Astrocyte (in vitro differentiated cells and primary cell): Measurements from ENCODE around the gene PTPRK. TPM values are rescaled to one million over a fixed set of nuclear protein-coding genes. Genes with fewer than 3 reads are reported as not detected.

ENCODE experiments used
- DNase-seq: peaks from one replicate; pipeline ENCODE4 v3.0.0-alpha.2; 2010; ENCODE audit warnings: low read depth
- FAIRE-seq: peaks from 2 replicates; lab custom pipeline; 2011; peaks lifted over from hg19 to GRCh38; lab: Jason Lieb, UNC
- H2AFZ ChIP-seq: 2 replicates; pipeline ENCODE4 v1.6.0; 2012; ENCODE audit warnings: low read depth, low read length, inconsistent platforms
- H3K27ac ChIP-seq: 2 replicates; pipeline ENCODE4 v1.5.1; 2011; ENCODE audit warnings: low read depth, low read length, inconsistent platforms
- H3K27me3 ChIP-seq: 2 replicates; pipeline ENCODE4 v1.6.0; 2011; ENCODE audit warnings: low read length, inconsistent platforms; ENCODE audit not compliant: insufficient read depth
- H3K36me3 ChIP-seq: 2 replicates; pipeline ENCODE4 v1.5.1; 2011; ENCODE audit warnings: low read length, inconsistent platforms; ENCODE audit not compliant: insufficient read depth
- H3K4me1 ChIP-seq: 2 replicates; pipeline ENCODE4 v1.5.1; 2011; ENCODE audit warnings: low read length, inconsistent platforms; ENCODE audit not compliant: insufficient read depth
- H3K4me2 ChIP-seq: 2 replicates; pipeline ENCODE4 v1.6.0; 2012; ENCODE audit warnings: low read length, inconsistent platforms
- H3K4me3 ChIP-seq: 2 replicates; pipeline ENCODE4 v1.5.1; 2011; ENCODE audit warnings: low read depth, mild to moderate bottlenecking, low read length, inconsistent platforms; ENCODE audit not compliant: insufficient read depth
- H3K79me2 ChIP-seq: 2 replicates; pipeline ENCODE4 v1.6.0; 2012; ENCODE audit warnings: mild to moderate bottlenecking, low read length, inconsistent platforms; ENCODE audit not compliant: insufficient read depth
- H3K9ac ChIP-seq: 2 replicates; pipeline ENCODE4 v1.6.0; 2012; ENCODE audit warnings: mild to moderate bottlenecking, low read length, inconsistent platforms
- H3K9me3 ChIP-seq: 2 replicates; pipeline ENCODE4 v1.5.1; 2012; ENCODE audit warnings: low read depth, mild to moderate bottlenecking, low read length, inconsistent platforms; ENCODE audit not compliant: insufficient read depth
- H4K20me1 ChIP-seq: 2 replicates; pipeline ENCODE4 v1.6.0; 2012; ENCODE audit warnings: low read length, inconsistent platforms; ENCODE audit not compliant: insufficient read depth
- H3K27ac Mint-ChIP-seq: one replicate; pipeline ENCODE4 v1.8.0; 2021; ENCODE audit warnings: mild to moderate bottlenecking, mixed read lengths; ENCODE audit not compliant: unreplicated experiment
- H3K27me3 Mint-ChIP-seq: one replicate; pipeline ENCODE4 v1.8.0; 2021; ENCODE audit warnings: low read depth, mixed read lengths; ENCODE audit not compliant: unreplicated experiment
- H3K36me3 Mint-ChIP-seq: one replicate; pipeline ENCODE4 v1.8.0; 2021; ENCODE audit warnings: low read depth, mixed read lengths; ENCODE audit not compliant: unreplicated experiment
- H3K4me1 Mint-ChIP-seq: one replicate; pipeline ENCODE4 v1.8.0; 2021; ENCODE audit warnings: low read depth, mixed read lengths; ENCODE audit not compliant: unreplicated experiment
- H3K4me3 Mint-ChIP-seq: one replicate; pipeline ENCODE4 v1.8.0; 2021; ENCODE audit warnings: mild to moderate bottlenecking, moderate library complexity, mixed read lengths; ENCODE audit not compliant: unreplicated experiment
- H3K9me3 Mint-ChIP-seq: one replicate; pipeline ENCODE4 v1.8.0; 2021; ENCODE audit warnings: mild to moderate bottlenecking, mixed read lengths; ENCODE audit not compliant: unreplicated experiment
- CTCF ChIP-seq: IDR thresholded peaks from 2 replicates; pipeline ENCODE4 v1.5.1; 2011; ENCODE audit warnings: low read depth, mild to moderate bottlenecking, inconsistent platforms, low read length, moderate library complexity; ENCODE audit not compliant: insufficient read depth
- EZH2 ChIP-seq: IDR thresholded peaks from 2 replicates; pipeline ENCODE4 v1.6.1; 2012; ENCODE audit warnings: mild to moderate bottlenecking, low read length, inconsistent platforms; ENCODE audit not compliant: insufficient read depth
- total RNA-seq: library from RNA; stranded (reverse); gene quantifications from 2 replicates; pipeline ENCODE4 v1.2.1, GENCODE V29; 2021

PTPRK gene
- total RNA-seq, 1 donor from 2014 or later, result 159 TPM

- H3K9me3 Mint-ChIP-seq, result no peaks in the 10 kb centered on the region
- H3K4me3 ChIP-seq, result no peak overlapping the region
- H3K27me3 Mint-ChIP-seq, result no peaks in the 10 kb centered on the region
- H3K36me3 Mint-ChIP-seq, result peaks cover 7% of the 10 kb centered on the region
- H3K27me3 ChIP-seq, result no peaks in the 10 kb centered on the region
- H4K20me1 ChIP-seq, result no peaks in the 10 kb centered on the region
- no peaks in the 10 kb centered on the region for H3K4me1 ChIP-seq
- H3K4me1 Mint-ChIP-seq, result no peaks in the 10 kb centered on the region
- H3K4me2 ChIP-seq, result no peak overlapping the region
- DNase-seq (no peak), FAIRE-seq (no peak)
- no peak overlapping the region for H2AFZ ChIP-seq
- no peaks in the 10 kb centered on the region for H3K36me3 ChIP-seq
- no peaks in the 10 kb centered on the region for H3K79me2 ChIP-seq
- H3K27ac Mint-ChIP-seq, result no peak overlapping the region
- H3K27ac ChIP-seq, result no peak overlapping the region
- TF ChIP-seq CTCF, result no peak
- no peak for TF ChIP-seq EZH2
- no peak overlapping the region for H3K4me3 Mint-ChIP-seq
- H3K9me3 ChIP-seq, result no peaks in the 10 kb centered on the region
- H3K9ac ChIP-seq, result no peak overlapping the region
These were observed 467.3 kb downstream of the PTPRK start for GRCh38 chr6:128053109-128053508.

- Mint-ChIP-seq H3K4me3 (no peak overlapping the region), H3K4me1 (no peaks in the 10 kb centered on the region), H3K27ac (no peak overlapping the region), H3K27me3 (no peaks in the 10 kb centered on the region), H3K9me3 (no peaks in the 10 kb centered on the region), H3K36me3 (peaks cover 3% of the 10 kb centered on the region)
- DNase-seq, result no peak
- no peaks in the 10 kb centered on the region for H3K4me1 ChIP-seq
- no peaks in the 10 kb centered on the region for H3K79me2 ChIP-seq
- H3K9ac ChIP-seq, result no peak overlapping the region
- H2AFZ ChIP-seq, result no peak overlapping the region
- FAIRE-seq, result no peak
- H3K4me3 ChIP-seq, result no peak overlapping the region
- no peak overlapping the region for H3K4me2 ChIP-seq
- no peaks in the 10 kb centered on the region for H3K27me3 ChIP-seq
- no peaks in the 10 kb centered on the region for H3K9me3 ChIP-seq
- H3K27ac ChIP-seq, result no peak overlapping the region
- no peaks in the 10 kb centered on the region for H4K20me1 ChIP-seq
- no peak for TF ChIP-seq CTCF
- TF ChIP-seq EZH2, result no peak
- H3K36me3 ChIP-seq, result no peaks in the 10 kb centered on the region
These were observed 472.4 kb downstream of the PTPRK start for GRCh38 chr6:128047989-128048388.

- Histone ChIP-seq H3K4me2 (no peak overlapping the region), H3K4me3 (no peak overlapping the region), H2AFZ (no peak overlapping the region), H3K36me3 (no peaks in the 10 kb centered on the region), H3K9ac (no peak overlapping the region), H3K4me1 (no peaks in the 10 kb centered on the region), H3K79me2 (no peaks in the 10 kb centered on the region), H3K27ac (no peak overlapping the region), H3K9me3 (no peaks in the 10 kb centered on the region), H3K27me3 (no peaks in the 10 kb centered on the region), H4K20me1 (no peaks in the 10 kb centered on the region)
- TF ChIP-seq EZH2, result no peak
- Mint-ChIP-seq H3K4me1 (no peaks in the 10 kb centered on the region), H3K4me3 (no peak overlapping the region), H3K27me3 (no peaks in the 10 kb centered on the region), H3K36me3 (peaks cover 3% of the 10 kb centered on the region), H3K9me3 (no peaks in the 10 kb centered on the region), H3K27ac (no peak overlapping the region)
- DNase-seq, result no peak
- FAIRE-seq, result no peak
These were observed 474.4 kb downstream of the PTPRK start for GRCh38 chr6:128046033-128046432.
